Left renal pelvis (tissue), 4 donors: ENCODE results near the gene VWA2. TPM values are rescaled to one million over a fixed set of nuclear protein-coding genes. Genes with fewer than 3 reads are reported as not detected.

Experiments used
- DNase-seq, 4 donors: peaks; one replicate each; pipeline ENCODE4 v3.0.0-alpha.2; 2013; ENCODE audit warnings: low read depth in 4 of 4, low spot score in 3 of 4
- polyA plus RNA-seq, 4 donors: library from polyadenylated mRNA; unstranded; fragments of 120-200 nt; gene quantifications; one replicate each; pipeline ENCODE4 v1.2.1, GENCODE V29; 2013; ENCODE audit not compliant: insufficient read length in 4 of 4

The VWA2 gene
- polyA plus RNA-seq, 4 donors: 0.25 to 2.8 (median 2.0) TPM

DNA sequence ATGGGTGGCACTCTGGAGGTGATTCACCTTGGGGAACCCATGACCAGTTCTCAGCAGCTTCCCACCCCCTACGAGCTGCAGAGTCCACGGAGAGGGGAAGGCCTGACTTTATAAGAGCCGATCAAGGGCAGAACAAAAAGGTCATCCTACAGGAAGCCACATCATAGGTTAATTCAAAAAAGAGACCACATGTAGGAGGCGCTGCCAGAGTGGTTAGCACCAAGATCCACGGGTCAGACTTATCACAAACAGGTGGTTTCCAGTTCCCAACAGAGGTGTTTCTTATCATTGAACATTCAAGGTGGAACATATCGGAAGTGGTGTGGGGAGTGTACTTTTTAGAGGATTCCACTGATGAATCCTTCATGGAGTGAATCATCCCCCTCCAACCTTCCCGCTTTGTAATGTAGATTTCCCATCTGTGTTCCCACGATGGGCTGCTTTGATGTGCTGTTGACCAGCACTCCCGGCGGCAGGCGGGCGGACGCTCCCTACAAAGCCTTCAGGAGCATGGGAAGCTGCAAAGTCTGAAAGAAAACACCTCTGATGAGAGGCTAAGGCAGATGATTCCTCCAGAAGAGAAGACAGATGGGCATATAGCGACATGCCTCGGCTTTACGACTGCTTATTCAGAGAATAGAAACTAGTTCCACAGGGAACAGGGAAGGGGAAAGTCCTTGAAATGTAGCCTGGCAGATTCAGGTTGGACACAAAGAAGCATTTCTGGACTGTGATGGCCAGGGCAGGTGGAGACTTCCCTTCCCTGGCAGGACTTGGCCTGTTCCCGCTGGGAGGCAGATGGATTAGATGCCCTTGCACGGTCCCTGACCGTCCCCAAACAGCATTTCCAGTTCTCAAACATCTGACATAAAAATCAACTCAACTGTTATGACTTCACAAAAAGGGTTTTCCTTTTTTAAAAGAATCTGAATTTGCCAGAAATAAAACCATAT lies 98.7 kb downstream of the VWA2 start:
- no peak for DNase-seq

DNA sequence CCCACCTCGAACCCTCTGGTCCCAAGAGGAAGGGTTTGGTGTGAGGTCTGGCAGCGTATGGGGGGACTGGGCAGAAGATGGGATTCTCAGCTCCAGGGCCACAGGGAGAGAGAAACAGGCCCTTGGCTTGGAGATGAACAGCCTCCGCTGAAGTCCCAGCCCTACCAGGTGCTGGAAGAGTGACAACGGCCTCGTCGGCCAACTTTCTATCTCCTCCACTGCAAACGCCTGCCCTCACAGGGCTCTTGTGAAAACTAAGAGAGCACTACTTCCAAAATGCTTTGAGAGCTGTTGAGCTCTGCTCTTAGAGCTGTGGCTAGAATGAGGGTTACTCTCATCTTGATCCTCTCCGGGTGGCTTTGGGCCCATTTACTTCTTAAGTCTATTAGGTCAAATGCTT lies 101.8 kb downstream of the VWA2 start:
- no peak for DNase-seq

Other genes with a start within 250 kb of the VWA2 start
- gene ADRB1, start 195.4 kb upstream of the VWA2 start, polyA plus RNA-seq: under 1 TPM in 3 of 4 donors, not detected in 1; 0.06 to 0.13 (median 0.10) TPM
- 10 to 100 TPM; 22.5 to 31.1 (median 26.3) TPM for gene CCDC186, start 65.1 kb upstream of the VWA2 start, polyA plus RNA-seq
- under 1 TPM in 3 of 4 donors, not detected in 1; 0.06 to 0.11 (median 0.07) TPM for gene TDRD1, start 59.9 kb upstream of the VWA2 start, polyA plus RNA-seq
- gene AFAP1L2, start 165.2 kb downstream of the VWA2 start, polyA plus RNA-seq: 10 to 100 TPM; 29.2 to 48.8 (median 44.9) TPM